ENCODE results near the gene ETV4. TPM values are rescaled to one million over a fixed set of nuclear protein-coding genes. Genes with fewer than 3 reads are reported as not detected.
A peak's percentile ranks its signal among the peaks of the same experiment; 100 is the strongest.

Gene ETV4
- total RNA-seq, 1 experiment from 2014 or later, result 195 TPM

DNA sequence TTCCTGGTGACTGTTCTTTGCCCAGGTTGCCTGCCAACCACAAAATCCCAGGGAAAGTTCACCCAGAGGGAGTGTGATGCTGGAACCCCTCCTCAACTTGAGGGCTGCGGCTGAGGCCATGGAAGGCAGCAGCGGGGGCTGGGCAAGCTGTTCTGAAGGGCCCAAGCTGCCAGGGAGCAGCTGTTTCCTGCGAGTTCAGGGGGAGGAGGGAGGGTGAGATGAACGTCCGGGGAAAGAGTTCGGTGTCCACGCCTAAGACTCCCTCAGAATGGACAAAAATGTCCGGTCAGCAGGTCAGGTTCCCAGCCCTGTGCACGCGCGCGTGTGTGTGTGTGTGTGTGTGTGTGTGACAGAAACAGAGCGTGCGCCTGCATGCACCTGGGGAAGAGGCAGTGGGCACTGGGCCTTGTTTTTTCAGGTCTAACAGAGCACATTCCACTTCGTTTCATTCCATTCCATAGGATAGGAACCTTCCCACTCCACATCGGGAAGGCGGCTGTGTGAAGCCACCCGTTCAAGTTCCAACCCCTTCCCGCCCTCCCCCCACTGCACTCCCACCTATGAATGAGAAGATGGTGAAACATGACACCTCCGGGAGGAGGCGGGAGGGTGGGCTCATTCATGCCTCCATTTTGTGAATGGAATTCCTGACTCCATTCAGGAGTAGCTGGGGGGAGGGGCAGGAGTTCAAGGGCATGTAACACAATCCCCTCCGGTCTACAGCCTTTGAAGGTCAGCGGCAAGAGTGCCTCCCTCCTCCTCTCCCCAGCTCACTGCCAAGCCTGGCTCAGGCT, 15.7 kb downstream of the ETV4 start (continued):
- TF ChIP-seq ZNF232 (CRISPR knock-in tag; IDR thresholded peaks at IDR 0.05) (0 out of 2 replicates have a peak, but pooled peaks have one; percentile 33), TCF7 (CRISPR knock-in tag; IDR thresholded peaks at IDR 0.05; ENCODE audit: low read depth) (no peak), NFYB (CRISPR knock-in tag; conservative IDR thresholded peaks at IDR 0.05; ENCODE audit: low read depth) (no peak), GABPB1 (CRISPR knock-in tag; IDR thresholded peaks at IDR 0.05) (peak; percentile 81), SP1 (CRISPR knock-in tag; conservative IDR thresholded peaks at IDR 0.05) (peak; percentile 79), ZNF121 (CRISPR knock-in tag; IDR thresholded peaks at IDR 0.05) (no peak), CBFB (CRISPR knock-in tag; IDR thresholded peaks at IDR 0.05; ENCODE audit: low read depth) (no peak), MYBL2 (CRISPR knock-in tag; IDR thresholded peaks at IDR 0.05) (no peak), RORB (CRISPR knock-in tag; IDR thresholded peaks at IDR 0.05) (no peak), ZNF671 (CRISPR knock-in tag; IDR thresholded peaks at IDR 0.05) (no peak), ETV6 (CRISPR knock-in tag; IDR thresholded peaks at IDR 0.05) (0 out of 2 replicates have a peak, but pooled peaks have one; percentile 31), FOXJ3 (CRISPR knock-in tag; IDR thresholded peaks at IDR 0.05; ENCODE audit: borderline replicate concordance) (no peak), TEAD1 (CRISPR knock-in tag; IDR thresholded peaks at IDR 0.05) (peak; percentile 98), FOXK1 (CRISPR knock-in tag; IDR thresholded peaks at IDR 0.05) (peak; percentile 62)
- TF ChIP-seq, protein P1, sequence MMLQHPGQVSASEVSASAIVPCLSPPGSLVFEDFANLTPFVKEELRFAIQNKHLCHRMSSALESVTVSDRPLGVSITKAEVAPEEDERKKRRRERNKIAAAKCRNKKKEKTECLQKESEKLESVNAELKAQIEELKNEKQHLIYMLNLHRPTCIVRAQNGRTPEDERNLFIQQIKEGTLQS (CRISPR knock-in tag; conservative IDR thresholded peaks at IDR 0.05), result no peak
- TF ChIP-seq, protein P2, sequence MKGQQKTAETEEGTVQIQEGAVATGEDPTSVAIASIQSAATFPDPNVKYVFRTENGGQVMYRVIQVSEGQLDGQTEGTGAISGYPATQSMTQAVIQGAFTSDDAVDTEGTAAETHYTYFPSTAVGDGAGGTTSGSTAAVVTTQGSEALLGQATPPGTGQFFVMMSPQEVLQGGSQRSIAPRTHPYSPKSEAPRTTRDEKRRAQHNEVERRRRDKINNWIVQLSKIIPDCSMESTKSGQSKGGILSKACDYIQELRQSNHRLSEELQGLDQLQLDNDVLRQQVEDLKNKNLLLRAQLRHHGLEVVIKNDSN (CRISPR knock-in tag; IDR thresholded peaks at IDR 0.05), result no peak
- TF ChIP-seq, protein P3, sequence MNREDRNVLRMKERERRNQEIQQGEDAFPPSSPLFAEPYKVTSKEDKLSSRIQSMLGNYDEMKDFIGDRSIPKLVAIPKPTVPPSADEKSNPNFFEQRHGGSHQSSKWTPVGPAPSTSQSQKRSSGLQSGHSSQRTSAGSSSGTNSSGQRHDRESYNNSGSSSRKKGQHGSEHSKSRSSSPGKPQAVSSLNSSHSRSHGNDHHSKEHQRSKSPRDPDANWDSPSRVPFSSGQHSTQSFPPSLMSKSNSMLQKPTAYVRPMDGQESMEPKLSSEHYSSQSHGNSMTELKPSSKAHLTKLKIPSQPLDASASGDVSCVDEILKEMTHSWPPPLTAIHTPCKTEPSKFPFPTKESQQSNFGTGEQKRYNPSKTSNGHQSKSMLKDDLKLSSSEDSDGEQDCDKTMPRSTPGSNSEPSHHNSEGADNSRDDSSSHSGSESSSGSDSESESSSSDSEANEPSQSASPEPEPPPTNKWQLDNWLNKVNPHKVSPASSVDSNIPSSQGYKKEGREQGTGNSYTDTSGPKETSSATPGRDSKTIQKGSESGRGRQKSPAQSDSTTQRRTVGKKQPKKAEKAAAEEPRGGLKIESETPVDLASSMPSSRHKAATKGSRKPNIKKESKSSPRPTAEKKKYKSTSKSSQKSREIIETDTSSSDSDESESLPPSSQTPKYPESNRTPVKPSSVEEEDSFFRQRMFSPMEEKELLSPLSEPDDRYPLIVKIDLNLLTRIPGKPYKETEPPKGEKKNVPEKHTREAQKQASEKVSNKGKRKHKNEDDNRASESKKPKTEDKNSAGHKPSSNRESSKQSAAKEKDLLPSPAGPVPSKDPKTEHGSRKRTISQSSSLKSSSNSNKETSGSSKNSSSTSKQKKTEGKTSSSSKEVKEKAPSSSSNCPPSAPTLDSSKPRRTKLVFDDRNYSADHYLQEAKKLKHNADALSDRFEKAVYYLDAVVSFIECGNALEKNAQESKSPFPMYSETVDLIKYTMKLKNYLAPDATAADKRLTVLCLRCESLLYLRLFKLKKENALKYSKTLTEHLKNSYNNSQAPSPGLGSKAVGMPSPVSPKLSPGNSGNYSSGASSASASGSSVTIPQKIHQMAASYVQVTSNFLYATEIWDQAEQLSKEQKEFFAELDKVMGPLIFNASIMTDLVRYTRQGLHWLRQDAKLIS (CRISPR knock-in tag; IDR thresholded peaks at IDR 0.05; ENCODE audit: borderline replicate concordance), result no peak
- TF ChIP-seq, protein P4, sequence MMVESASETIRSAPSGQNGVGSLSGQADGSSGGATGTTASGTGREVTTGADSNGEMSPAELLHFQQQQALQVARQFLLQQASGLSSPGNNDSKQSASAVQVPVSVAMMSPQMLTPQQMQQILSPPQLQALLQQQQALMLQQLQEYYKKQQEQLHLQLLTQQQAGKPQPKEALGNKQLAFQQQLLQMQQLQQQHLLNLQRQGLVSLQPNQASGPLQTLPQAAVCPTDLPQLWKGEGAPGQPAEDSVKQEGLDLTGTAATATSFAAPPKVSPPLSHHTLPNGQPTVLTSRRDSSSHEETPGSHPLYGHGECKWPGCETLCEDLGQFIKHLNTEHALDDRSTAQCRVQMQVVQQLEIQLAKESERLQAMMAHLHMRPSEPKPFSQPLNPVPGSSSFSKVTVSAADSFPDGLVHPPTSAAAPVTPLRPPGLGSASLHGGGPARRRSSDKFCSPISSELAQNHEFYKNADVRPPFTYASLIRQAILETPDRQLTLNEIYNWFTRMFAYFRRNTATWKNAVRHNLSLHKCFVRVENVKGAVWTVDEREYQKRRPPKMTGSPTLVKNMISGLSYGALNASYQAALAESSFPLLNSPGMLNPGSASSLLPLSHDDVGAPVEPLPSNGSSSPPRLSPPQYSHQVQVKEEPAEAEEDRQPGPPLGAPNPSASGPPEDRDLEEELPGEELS (CRISPR knock-in tag; IDR thresholded peaks at IDR 0.05), result peak; percentile 51; the same call in 1 of the 2 replicates
- TF ChIP-seq, protein P5, sequence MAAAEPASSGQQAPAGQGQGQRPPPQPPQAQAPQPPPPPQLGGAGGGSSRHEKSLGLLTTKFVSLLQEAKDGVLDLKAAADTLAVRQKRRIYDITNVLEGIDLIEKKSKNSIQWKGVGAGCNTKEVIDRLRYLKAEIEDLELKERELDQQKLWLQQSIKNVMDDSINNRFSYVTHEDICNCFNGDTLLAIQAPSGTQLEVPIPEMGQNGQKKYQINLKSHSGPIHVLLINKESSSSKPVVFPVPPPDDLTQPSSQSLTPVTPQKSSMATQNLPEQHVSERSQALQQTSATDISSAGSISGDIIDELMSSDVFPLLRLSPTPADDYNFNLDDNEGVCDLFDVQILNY (CRISPR knock-in tag; IDR thresholded peaks at IDR 0.05), result peak; percentile 35; the same call in 1 of the 2 replicates

DNA sequence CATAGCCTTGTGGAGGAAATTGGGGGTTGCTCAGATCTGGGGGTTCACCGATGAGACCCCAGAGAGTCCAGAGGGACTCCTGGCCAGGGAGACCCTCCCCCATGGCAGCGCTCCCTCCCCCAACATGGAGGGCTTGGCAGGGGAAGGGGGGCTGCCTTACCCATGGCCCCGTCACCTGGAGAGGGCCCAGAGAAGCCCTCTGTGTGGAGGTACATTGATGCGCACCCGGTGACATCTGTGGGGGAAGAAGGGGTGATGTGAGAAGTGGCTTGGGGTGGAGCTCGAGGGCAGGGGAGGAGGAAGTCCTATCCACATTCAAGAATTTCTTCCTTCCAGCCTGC, 16.2 kb downstream of the ETV4 start:
- ATAC-seq (no peak), DNase-seq (ENCODE audit: low spot score) (no peak)
- H3K27ac Mint-ChIP-seq, result peak overlapping the region; percentile 97
- H3K4me1 Mint-ChIP-seq, result peaks cover 82% of the 10 kb centered on the region
- H3K4me3 Mint-ChIP-seq, result peak overlapping the region; percentile 58
- ChIA-PET CTCF (interaction anchor here (1.3 to 2.0 kb wide), 4 partner anchors 16 to 47 kb away, joined by 4 to 9 read pairs (median 5); partner anchors contain the start of genes DHX8 and ETV4), POLR2A (interaction anchor here (0.6 to 2.3 kb wide), 4 partner anchors 12 to 68 kb away, joined by 3 to 20 read pairs (median 12); partner anchors contain the start of gene ETV4)
- no peaks in the 10 kb centered on the region for H3K27me3 Mint-ChIP-seq (ENCODE audit: low read depth)
- peaks cover 24% of the 10 kb centered on the region for H3K36me3 Mint-ChIP-seq
- no peaks in the 10 kb centered on the region for H3K9me3 Mint-ChIP-seq
- TF ChIP-seq ZNF671 (CRISPR knock-in tag; IDR thresholded peaks at IDR 0.05) (no peak), ZNF219 (CRISPR knock-in tag; IDR thresholded peaks at IDR 0.05; ENCODE audit: borderline replicate concordance) (no peak), GTF2I (CRISPR knock-in tag; conservative IDR thresholded peaks at IDR 0.05) (no peak)
- TF ChIP-seq, protein P6, sequence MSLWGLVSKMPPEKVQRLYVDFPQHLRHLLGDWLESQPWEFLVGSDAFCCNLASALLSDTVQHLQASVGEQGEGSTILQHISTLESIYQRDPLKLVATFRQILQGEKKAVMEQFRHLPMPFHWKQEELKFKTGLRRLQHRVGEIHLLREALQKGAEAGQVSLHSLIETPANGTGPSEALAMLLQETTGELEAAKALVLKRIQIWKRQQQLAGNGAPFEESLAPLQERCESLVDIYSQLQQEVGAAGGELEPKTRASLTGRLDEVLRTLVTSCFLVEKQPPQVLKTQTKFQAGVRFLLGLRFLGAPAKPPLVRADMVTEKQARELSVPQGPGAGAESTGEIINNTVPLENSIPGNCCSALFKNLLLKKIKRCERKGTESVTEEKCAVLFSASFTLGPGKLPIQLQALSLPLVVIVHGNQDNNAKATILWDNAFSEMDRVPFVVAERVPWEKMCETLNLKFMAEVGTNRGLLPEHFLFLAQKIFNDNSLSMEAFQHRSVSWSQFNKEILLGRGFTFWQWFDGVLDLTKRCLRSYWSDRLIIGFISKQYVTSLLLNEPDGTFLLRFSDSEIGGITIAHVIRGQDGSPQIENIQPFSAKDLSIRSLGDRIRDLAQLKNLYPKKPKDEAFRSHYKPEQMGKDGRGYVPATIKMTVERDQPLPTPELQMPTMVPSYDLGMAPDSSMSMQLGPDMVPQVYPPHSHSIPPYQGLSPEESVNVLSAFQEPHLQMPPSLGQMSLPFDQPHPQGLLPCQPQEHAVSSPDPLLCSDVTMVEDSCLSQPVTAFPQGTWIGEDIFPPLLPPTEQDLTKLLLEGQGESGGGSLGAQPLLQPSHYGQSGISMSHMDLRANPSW (CRISPR knock-in tag; conservative IDR thresholded peaks at IDR 0.05; ENCODE audit: low read depth), result no peak
